HG02759 (cell line): Measurements from ENCODE around the gene WDR62.

Experiments
- ATAC-seq: cut with Tn5 transposase; IDR thresholded peaks from one replicate; pipeline ENCODE4 v1.9.1; 2021; ENCODE audit warnings: mild to moderate bottlenecking, moderate library complexity; ENCODE audit not compliant: unreplicated experiment

WDR62 gene

DNA sequence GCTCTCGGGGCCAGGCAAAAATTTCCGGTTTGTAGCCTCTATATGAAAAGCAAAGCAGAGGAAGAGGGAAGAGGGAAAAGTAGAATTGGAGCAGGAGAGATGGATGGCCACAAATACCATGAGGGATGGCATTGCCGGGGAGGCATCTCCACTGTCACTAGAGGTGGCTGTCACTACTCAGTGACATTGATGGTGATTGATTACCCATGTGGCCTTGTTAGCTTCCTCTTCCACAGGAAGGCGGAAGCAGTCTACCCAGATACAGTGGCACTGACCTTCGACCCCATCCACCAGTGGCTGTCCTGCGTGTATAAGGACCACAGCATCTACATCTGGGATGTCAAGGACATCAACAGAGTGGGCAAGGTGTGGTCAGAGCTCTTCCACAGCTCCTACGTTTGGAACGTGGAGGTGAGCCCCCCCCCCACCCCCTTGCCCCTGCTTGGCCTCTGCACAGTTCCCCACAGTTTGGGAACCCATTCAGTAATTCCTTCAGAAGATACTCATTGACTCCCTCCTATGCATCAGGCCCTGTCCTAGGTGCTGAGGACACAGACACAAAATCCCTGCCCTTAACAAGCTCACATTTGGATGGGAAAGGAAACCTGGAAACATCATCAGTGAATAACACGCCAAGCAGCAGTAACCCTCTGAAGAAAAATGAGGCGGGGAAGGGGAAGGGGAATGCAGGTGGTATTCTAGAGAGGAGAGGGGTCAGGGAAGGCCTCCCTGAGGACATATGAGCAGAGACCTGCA lies 18.6 kb downstream of the WDR62 start:
- ATAC-seq, result no peak

GRCh38 chr19:36079389-36079945 lies 24.8 kb downstream of the WDR62 start:
- no peak for ATAC-seq

- no peak for ATAC-seq
Observed at GRCh38 chr19:36081385-36081784, 26.7 kb downstream of the WDR62 start.

- no peak for ATAC-seq
Observed at GRCh38 chr19:36081894-36082293, 27.2 kb downstream of the WDR62 start.

GRCh38 chr19:36082916-36083315 lies 28.2 kb downstream of the WDR62 start:
- no peak for ATAC-seq

DNA sequence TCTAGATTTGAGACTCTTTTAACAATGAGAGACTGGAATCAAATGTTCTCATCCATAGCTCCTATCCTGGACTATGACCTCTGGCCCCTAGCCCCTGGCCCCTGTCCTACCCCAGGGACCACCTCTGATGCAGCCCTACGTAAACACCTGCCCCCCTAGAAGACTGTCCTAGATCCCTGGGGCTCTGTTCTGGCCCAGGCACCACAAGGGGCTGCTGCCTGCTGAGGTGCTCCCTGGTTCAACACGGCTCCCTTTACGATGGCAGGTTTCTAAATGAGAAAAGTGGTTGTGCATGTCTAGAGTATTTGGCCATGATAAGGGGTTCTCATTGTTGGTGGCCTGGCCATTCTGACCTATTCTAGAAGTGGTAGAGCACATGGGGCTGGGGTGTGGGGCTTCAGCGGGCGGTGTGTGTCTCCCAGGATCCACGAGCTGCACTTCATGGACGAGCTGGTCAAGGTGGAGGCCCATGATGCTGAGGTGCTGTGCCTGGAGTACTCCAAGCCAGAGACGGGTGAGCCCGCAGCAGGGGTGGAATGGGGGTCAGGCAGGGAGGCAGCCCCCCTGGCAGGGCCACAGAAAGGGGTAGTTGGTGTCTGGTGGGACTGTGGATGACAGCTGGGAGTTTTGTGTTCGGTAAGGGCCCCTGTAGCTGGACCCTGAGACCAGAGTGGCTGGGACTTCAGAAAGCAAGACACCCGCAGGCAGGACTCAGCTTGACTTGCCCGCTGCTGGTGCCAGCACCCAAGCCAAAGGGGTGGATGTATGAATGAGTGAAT lies 29.7 kb downstream of the WDR62 start:
- no peak for ATAC-seq

GRCh38 chr19:36086326-36086725 lies 31.6 kb downstream of the WDR62 start:
- no peak for ATAC-seq

GRCh38 chr19:36089847-36090246 lies 35.1 kb downstream of the WDR62 start:
- ATAC-seq, result no peak

DNA sequence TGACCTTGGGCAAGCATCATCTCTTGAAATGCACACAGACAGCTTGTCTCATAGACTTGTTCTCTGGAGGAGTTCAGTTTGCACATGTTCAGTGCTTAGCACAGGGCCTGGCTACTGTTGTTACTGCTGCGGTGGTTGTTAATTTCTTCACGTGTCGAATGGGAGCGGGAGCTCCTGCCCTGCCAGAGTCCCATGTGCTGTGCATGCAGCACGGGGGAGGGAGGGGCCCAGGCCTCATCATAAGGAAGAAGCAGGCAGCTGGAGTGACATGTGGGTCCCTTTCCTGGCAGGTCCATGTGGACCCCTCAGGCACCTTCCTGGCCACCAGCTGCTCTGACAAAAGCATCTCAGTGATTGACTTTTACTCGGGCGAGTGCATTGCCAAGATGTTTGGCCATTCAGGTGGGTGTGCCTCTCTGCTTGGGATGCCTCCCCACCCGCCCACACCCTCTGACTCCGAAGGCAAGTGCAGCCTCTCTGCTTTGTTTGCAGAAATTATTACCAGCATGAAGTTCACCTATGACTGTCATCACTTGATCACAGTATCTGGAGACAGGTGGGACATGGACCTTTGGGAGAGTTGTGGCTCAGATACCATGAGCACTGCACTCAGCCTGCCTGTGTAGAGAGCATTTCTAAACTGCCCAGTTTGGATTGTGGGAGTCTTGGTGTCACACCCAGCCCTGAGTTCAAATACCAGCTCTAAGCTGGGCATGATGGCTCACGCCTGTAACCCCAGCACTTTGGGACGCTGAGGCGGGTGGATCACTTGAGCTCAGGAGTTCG lies 36.4 kb downstream of the WDR62 start:
- ATAC-seq, result no peak

- no peak for ATAC-seq
Observed at GRCh38 chr19:36092566-36092965, 37.9 kb downstream of the WDR62 start.

DNA sequence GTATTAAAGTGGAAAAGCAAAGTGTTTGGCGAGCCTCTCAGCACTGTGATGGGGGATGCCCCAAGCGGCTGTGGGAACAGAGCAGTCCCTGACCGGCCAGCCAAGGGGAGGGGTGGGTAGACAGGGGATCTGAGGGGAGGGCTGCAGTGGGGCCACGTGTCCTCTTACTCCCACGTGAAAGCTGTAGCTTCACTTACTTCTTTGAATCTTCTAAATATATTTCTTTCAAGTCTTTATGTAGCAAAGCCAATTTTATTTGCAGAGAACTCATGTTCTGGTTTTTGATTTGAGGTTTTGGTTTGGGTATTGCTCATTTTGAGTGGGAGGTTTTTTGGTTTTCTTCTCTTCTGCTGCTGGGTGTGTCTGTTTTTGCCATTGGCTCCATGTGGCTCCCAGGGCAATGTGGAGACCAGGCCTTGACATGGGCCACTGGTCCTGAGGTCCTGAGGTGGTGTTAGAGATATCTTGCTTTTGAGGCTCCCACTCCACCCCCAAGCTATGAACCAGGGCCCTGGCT lies 38.5 kb downstream of the WDR62 start:
- ATAC-seq, result no peak

GRCh38 chr19:36093687-36094086 lies 39.0 kb downstream of the WDR62 start:
- ATAC-seq, result no peak

DNA sequence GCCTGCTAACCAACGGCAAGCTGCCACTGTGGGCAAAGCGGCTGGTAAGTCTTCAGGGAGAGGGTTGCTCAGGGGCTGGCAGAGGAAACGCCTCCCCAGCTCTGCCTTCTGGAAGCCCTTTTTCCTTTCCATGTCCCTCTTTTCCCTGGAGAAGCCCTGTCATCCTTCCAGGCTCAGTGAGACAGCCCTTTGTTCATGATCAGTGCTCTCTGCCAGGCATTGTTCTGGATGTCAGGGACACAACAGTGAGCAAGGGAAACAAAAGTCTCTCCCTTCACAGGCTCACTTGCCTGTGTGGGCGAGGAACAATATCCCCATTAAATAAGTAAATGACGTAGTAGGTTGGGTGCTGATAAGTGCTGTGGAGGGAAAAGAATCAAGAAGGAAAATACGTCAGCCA lies 42.3 kb downstream of the WDR62 start:
- no peak for ATAC-seq

DNA sequence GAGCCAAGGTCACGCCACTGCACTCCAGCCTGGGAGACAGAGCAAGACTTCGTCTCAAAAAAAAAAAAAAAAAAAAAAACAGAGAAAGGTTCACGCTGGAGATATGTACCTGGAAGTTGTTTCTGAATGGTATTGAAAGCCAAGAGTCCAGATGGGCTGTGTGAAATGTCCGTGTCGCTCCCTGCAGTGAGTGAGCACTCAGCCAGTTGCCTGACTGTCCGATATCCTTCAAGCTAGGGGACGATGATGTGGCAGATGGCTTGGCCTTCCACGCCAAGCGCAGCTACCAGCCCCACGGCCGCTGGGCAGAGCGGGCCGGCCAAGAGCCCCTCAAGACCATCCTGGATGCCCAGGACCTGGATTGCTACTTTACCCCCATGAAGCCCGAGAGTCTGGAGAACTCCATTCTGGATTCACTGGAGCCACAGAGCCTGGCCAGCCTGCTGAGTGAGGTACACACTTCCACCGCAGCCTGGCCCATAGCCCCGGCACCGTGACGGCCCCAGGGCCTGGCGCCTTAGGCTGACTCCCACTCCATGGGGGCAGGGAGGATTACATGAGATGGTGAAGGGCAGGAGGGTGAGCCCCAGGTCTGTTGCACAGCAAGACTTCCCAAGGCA lies 44.6 kb downstream of the WDR62 start:
- no peak for ATAC-seq

GRCh38 chr19:36100476-36100875 lies 45.8 kb downstream of the WDR62 start:
- no peak for ATAC-seq

DNA sequence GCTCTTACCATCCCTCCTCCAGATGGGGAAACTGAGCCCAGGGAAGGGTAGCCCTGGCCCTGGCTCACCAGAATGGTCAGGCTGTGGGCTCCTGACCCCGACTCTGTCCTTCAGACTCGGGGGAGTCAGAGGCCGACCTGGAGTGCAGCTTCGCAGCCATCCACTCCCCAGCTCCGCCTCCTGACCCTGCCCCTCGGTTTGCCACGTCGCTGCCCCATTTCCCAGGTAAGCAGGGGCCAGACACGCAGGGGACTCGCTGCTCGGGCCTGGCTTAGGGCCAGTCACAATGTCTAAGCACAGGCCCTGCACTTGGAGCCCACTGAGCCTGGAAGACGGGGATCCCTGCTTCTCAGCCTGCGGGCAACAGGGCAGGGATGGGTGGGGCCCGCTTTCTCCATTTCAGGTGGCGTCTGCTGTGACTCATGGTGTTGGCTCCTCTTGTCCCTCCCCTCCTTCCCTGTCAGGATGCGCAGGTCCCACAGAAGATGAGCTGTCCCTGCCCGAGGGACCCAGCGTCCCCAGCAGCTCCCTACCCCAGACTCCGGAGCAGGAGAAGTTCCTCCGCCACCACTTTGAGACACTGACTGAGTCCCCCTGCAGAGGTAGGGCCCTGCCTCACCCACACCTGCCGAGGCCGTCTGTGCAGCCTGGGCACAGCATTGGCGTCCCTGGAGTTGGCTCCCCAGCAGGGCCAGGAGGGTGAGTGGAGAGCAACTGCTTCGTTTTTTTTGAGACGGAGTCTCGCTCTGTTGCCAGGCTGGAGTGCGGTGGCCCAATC lies 47.0 kb downstream of the WDR62 start:
- ATAC-seq, result no peak

GRCh38 chr19:36103040-36103626 lies 48.4 kb downstream of the WDR62 start:
- ATAC-seq, result no peak

- ATAC-seq, result no peak
Observed at GRCh38 chr19:36103842-36104552, 49.3 kb downstream of the WDR62 start.

DNA sequence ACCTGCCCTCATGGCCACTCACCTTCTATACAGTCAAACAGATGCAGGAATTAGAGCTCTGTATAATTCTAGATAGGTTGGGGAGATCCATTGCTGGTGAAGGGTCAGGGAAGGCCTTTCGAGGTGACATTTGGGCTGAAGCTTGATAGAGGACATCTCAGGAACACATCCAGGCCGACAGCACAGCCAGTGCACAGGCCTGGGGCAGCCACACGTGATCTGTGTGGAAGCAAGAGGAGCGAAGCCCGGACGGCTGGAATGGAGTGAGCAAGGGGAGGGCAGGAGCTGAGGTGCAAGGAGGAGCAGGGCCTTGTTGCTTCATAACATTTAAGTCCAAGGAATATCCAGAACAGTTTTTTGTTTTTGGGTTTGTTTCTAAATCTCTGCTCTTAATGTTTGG lies 51.7 kb downstream of the WDR62 start:
- no peak for ATAC-seq
